NCI-H446 (cell line): ENCODE data around the gene VPS52.
A peak's percentile ranks its signal among the peaks of the same experiment; 100 is the strongest.
"Not testable (repeated sequence)": the region's sequence is repeated elsewhere in the genome, so short reads cannot be mapped to it uniquely, and the experiment has no call there.

Experiments used
- DNase-seq, 2 experiments: peaks; one replicate each; lab custom pipeline; 2025; lab: John Stamatoyannopoulos, UW

The VPS52 gene

DNA sequence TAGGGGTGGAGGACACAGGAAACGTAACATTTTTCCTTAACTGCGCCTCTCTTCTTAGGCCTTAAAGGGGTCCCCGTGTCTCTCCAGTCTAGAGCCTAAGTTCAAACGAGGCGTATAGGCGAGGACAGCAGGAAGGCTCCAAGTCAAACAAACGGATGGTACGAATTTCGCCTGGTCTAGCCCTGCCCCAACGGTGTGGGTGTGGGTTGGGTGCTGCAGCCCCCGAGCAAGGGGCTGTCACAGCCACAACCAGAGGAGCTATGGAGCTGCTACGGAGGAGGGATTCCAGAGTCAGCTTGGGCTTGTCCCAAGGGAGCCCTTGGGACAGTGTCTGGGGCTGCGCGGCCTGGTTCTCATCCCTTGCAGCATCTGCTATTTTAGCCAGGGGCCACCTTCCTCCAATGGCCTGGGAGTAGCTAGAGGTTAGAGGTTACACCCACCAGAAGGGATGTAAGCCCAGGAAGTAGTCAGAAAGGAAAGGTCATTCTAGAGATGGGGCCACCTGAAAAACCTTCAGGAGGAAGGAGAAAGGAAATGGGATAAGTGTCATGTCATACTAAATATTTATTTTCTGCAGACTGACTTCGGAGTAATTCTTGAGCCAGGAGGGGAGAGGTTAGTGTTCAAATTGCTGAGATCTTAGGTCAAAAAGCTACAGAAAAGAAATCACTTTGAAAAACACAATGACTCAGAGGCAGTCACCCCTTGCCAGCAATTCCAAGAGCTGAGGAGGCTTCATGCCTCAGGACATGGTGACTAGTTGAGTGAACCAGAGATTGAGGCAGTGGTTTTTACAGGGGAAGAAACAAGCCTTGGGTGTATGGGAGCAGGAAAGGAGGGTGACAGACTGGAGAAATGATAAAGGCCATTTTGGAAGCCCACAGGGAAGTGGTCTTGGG, 21.7 kb downstream of the VPS52 start:
- DNase-seq = peak in 1 of 2 experiments; percentile 10

DNA sequence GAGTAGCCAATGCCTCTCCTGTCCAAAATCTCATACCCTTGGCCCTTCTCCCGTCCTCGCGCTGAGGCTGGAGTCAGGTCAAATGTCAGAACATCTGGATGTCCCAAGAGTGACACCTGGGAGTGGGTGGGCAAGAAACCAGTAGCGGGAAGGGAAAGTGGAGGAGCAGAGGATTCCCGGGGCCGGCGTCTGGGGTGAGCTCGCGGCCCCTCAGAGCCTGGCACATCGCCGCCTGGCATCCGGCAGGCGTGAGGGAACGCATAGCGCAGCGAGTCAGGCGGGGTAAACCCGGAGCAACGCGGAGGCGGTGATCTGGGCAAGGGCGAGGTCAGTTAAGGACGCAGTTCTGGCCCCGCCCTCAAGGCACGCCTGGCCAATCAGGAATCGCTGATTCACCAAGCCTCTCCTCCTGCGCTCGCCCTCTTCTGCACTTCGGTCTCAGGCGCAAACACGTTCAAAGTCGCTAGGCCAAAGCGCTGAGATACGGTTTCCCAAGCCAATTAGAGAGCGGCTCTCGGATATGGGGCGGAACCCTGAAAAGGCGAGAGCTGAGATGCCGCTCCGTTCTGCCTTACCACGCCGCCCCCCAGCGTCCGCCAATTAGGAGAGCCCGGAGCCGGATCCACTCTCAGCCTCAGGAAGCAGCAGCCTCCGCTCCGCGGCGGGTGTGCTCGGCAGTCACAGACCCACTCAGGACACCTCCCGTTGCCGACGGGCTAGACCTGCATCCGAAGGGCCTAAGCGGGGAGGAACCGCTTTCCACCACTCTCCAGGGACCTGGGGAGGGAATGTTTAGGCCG, 22.5 kb downstream of the VPS52 start:
- peak; percentile 99 for DNase-seq

DNA sequence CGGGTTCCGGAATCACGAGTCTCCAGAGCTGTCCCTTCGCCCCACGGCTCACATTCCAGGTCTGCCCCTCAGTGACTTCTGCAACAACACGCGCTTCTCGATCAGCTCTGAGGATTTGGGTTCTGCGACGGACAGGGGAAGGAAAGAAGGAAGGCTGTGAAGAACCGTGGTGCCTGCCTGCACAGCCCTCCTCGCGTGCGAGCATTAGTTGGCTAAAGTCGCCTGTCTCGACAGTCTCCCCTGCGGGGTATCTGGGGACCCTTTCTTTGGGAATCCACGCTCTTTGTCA, 23.1 kb downstream of the VPS52 start:
- DNase-seq = peak in 1 of 2 experiments; percentile 62

DNA sequence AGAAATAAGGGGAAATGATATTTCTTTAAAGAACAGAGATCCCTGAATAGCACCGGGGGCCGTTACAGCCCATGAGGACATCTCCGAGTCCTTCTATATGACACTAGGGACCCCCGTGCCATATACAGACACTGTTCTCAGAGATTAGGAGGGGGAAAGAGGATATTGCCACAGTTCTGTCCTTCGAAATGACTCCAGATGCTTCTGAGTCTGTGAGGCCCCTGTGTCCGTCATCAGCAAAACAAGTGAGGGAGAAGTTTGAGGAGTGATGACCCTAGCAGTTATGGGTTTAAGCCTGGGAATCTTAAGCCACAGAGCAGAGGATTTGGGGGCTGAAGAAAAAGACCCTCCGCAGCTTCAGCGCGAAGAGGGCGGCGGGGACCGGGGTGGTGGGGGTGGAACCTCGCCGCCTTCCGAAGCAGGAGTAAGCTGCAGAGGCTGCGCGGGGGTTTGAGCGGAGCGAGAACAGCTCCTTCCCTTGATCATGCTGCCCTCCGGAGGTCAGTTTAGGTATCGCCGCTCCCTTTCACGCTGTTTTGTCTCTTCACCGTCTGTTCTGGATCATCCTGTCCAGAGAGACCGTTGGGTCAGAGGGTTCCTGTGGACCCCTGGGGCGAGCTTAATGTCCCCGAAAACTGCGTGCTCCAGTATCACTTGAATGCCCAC, 23.6 kb downstream of the VPS52 start:
- peak; percentile 78 to 89 for DNase-seq

DNA sequence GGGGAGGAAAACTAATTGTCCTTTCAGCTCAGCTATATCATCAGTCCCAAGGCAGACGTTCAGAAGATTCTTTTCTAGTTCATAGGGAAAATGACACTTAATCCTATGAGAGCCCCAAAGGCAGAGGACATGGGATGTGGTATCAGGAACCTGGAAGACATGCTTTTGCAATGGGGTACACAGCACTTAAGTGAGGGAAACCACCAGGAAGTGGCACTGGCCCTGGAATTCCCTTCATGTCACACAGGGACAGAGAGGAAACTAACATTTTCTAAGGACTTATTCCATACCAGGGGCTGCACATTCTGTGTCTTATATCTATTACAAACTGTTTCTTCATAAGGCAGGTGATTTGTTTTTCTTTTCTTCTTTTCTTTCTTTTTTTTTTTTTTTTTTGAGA, 28.2 kb downstream of the VPS52 start:
- no peak for DNase-seq

DNA sequence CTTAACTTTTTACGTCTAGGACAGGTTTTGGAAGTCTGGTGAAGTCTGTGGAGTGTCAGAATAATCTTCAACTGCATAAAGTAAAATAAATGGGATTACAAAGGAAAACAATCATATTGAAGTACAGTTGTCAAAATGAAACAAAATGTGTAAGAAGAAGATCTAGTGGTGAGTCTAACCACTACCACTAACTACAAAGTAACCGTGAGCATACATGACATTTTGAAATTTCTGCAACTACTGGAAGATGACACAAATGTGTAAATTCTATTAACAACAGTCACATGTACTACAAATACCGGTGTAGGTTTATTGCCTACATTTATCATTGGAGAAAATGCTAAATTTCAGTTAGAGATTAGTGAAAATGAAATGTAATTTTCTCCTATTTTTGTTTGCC, 29.7 kb downstream of the VPS52 start:
- no peak for DNase-seq

DNA sequence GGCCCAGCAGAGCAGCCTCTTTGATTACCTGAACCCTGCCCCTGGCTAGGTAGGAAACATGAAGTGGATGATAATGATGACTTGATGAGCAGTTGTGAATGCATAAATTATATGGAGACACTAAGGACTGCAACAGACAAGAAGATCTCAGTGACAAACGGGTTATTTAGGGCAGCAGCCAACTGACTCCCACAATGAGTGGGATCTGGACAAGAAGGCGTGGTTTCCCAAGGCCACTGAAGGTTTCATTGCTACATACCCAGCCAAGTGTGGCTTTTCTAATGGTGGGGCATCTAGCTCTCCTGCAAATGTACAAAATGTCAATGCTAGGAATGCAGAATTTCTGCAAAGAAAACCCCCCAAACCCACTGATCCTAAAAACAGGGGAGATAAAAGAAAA, 33.9 kb downstream of the VPS52 start:
- DNase-seq = no peak

DNA sequence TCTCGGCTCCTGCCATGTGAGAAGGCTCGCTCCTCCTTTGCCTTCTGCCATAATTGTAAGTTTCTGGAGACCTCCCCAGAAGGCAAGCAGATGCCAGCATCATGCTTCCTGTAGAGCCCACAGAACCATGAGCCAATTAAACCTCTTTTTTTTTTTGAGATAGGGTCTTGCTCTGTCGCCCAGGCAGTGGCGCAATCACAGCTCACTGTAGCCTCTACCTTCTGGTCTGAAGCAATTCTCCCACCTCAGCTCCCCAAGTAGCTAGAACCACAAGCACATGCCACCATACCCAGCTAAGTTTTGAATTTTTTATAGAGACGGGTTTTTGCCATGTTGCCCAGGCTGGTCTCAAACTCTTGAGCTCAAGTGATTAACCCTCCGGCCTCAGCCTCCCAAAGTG, 34.8 kb downstream of the VPS52 start:
- DNase-seq = no peak

DNA sequence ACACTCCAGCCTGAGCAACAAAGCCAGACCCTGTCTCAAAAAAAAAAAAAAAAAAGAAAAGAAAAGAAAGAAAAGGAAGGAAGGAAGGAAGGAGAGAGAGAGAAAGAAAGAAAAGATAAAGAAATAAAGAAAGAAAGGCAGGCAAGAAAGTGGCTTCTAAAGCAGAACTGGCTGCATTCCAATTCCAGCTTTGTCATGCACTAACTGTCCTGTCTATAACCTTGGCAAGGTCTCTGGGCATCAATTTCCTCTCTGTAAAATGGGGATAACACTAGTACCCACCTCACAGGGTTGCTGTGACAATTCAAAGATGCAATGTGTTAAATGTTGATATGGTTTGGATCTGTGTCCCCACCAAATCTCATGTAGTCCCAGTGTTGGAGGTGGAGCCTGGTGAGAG, 35.3 kb downstream of the VPS52 start:
- no peak for DNase-seq

DNA sequence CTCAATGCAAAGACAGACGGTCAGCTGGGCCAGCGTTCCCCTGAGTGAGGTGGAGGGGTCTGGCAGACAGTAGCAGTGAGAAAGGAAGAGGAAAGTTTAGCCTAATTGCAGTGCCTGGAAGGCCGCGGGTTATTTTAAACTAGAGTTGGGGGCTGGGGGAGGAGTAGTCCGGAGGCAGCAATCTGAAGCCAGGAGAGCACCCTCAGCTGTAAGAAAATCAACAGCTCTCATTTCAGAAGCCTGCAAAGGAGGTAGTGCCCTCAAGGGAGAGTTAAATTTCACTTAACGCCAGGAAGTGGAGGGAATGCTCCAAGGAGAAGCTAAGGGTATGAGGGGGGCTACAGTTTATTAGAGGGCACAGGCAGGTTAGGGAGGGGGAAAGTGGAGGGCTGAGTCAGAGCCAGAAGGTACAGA, 36.4 kb downstream of the VPS52 start:
- DNase-seq = no peak

DNA sequence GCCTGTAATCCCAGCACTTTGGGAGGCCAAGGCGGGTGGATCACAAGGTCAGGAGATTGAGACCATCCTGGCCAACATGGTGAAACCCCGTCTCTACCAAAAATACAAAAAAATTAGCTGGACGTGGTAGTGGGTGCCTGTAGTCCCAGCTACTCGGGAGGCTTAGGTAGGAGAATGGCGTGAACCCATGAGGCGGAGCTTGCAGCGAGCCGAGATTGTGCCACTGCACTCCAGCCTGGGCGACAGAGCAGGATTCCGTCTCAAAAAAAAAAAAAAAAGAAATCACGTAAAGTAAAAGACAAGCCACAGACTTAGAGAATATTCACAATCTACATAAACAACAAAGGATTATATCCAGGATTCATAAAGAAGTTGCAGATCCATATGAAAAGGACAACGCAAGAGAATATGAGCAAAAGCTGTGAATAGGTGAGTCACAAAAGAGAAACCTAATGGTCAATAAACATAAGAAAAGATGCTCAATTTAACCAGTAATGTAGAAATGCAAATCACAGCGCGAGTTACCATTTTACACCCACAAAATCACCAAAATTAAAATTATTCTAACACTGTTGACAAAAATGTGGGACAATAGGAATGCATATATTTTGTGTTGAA, 45.1 kb downstream of the VPS52 start:
- not testable (repeated sequence) for DNase-seq

DNA sequence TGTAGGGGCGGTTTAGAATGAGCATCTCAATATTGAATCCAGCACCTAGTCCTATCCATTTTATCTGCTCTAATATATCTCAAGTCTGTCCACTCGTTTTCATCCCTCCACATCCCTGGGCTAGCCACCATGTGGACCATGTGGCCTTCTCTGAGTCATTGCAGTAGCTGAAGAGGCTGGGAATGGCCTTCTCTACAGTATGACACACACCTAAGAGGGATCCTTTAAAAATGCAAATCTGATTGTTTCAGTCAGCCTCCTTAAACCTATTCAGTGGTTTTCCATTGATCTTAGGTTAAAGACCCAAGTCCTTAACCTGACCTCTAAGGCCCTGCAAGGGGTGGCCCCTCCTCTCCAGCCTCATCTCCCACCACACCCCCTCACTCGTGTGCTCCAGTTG, 54.0 kb downstream of the VPS52 start:
- no peak for DNase-seq

DNA sequence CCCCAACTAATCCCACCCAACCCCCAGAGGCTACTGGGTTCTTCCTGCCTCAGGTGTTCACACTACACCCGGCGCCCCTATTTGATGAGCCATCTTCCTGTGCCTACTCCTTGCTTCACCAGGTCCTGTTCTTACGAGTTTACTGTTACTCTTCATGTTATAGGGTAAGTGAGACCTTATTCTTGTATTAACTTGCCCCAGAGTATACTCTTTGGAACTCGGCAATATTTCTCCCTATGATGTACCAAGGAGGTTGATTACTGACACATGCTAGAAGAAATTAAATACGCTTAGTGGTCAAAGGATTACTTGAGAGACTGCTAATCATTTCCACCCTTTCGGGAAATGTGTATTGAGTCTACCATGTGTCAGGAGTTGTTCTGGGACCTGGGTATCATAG, 54.4 kb downstream of the VPS52 start:
- no peak for DNase-seq

DNA sequence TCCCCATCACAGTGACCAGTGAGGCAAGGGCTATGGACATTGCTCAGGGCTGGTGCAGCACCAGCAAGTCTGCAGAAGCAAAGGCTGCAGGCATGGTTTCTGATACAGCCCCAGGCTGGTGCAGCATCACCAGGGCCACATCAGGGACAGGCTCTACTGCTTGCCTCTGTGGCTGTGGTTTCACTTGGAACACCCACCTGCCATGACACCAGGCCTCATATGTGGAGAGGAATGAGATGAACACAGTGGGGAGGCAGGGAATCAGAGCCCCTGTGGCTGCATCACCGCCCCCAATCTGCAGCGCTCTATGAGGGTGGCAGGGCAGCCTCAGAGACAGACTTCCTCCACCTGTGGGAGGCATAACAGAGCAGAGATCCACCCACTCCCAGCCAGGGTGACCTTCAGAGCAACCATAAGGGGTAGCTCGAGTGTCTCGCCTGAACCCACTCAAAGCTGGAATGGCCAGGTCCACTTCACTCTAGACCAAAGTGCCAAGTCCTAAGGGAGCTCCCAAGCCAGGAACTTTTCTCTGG, 55.5 kb downstream of the VPS52 start:
- no peak for DNase-seq

DNA sequence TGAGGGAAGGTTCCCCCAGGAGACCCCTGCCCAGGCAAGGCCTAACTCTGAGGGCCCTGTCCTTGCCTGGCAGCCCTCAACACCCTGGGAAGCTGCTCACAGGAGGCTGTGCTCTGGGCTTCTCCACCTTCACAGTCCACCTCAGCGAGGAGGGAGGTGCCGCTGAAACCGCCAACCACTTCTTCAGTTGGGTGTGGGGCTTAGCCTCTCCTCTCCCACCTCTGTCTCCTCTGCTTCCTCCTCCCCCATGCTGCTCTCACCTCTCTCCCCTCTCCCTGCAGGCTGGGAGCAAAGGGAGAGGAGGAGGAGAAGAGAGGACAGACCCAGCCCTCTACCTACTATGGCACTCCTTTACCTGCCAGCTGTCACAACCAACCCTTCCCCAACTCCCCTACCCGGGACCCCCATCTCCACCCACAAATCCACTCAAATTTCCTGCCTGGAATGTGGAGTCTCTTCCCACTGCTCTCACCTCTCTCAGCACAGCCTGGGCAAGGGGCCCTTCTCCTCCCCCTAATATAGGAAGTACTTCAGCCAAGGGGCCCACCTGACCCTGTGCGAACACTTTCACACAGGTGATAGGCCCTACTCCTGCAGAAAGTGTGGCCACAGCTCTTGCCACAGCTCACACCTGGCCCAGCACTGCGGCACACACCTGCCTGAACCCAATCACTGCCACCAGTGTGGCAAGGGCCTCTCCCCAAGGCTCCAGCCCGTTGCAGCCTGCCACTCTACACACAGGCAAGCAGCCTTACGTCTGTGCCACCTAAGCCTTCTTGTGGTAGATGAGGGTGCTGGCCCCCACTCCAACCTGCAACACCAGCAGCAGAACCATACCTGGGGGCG, 56.2 kb downstream of the VPS52 start:
- no peak for DNase-seq

DNA sequence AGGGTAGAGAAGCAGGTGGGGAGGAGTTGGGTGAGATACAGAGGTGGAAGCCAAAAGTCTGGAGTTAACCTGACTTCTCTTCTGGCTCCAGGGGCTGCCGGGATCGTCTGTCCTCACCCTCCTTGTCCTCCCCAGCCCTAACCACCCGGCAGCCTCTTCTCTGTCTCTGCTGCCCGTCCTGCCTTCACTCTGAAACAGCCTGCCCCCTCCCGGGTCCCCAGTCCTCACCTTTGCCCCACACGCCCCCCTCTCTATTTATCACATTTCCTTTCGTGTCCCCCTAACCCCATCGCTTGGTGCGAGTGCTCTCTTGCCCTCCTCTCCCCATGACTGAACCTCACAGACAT, 57.7 kb downstream of the VPS52 start:
- DNase-seq = no peak

DNA sequence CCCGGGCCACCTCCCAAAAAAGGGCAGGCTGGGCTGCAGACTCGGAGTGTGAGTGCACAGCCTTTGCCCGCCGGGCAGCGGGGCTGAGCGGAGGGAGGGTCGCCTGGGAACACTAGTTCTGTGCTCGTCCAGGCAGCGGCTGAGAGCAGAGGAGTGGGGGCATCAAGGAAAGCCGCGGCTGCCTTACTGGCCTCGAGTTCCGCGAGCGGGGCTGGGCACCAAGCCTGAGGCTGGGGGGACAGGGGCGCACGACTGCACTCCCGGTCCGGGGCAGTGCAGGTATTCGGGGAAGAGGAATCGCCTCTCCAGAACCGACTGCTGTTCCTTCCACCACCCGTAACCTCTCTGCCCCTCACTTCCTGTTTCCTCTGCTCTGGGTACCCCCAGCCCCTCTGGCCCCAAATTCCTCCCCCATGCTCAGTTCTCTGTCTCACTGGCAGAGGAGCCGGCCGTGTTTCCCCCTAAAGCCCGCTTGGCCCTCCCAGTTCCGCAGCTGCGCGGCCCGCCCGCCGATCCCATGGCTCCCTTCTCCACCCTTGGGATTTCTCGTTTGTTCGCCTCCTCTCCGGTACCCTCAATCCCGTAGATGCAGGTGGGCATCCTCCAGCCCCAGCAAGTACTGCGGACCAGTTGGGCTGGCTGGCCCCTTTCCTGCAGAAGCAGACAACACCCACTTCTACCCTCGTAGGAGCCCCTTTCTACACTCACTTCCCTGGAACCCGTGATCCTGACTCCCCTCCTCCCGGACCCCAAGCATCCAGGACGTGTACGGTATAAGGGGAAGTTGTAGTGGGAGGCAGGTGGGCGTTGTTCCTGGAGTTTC, 58.3 kb downstream of the VPS52 start:
- no peak for DNase-seq

DNA sequence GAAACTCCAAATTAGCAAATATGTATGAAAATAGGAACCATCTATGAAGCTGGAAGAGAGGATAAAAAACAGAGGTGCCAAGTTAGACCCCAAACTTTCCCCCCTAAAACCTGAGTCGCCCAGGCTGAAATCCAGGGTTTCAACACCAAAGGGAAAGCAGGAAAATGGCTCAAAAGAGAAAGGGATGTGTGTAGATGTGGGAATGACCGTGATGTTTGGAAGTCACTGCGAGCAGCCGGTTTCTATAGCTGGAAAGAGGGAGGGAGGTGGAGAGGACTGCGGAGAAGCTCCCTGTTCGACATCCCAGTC, 58.9 kb downstream of the VPS52 start:
- no peak for DNase-seq

DNA sequence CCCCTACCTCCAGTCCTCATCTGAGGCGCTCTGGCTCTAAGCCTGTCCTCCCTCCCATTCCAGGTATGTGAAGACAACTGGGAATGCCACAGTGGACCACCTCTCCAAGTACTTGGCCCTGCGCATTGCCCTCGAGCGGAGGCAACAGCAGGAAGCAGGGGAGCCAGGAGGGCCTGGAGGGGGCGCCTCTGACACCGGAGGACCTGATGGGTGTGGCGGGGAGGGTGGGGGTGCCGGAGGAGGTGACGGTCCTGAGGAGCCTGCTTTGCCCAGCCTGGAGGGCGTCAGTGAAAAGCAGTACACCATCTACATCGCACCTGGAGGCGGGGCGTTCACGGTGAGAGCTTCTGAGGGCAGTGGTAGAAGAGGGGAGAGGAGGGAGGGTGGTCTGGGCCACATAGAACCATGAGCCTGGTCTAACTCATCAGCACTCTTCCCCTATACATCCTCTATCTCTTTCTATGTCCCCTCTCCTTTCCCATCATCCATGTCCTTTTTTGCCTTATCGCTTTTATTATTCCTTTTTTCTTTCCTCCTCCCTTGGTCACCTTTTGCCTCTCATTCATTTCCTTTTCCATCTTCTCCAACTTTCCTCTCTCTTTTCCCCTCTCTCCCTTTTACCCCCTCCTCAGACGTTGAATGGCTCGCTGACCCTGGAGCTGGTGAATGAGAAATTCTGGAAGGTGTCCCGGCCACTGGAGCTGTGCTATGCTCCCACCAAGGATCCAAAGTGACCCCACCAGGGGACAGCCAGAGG, 59.8 kb downstream of the VPS52 start:
- no peak for DNase-seq

DNA sequence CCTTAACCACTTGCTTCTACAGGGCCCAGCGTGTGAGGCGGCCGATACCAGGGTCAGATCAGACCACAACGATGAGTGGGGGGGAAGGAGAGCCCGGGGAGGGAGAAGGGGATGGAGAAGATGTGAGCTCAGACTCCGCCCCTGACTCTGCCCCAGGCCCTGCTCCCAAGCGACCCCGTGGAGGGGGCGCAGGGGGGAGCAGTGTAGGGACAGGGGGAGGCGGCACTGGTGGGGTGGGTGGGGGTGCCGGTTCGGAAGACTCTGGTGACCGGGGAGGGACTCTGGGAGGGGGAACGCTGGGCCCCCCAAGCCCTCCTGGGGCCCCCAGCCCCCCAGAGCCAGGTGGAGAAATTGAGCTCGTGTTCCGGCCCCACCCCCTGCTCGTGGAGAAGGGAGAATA, 60.5 kb downstream of the VPS52 start:
- DNase-seq = no peak
